K562 (cell line): Measurements from ENCODE around the gene FAM53A. TPM values are rescaled to one million over a fixed set of nuclear protein-coding genes. Genes with fewer than 3 reads are reported as not detected.

Source experiments
- ATAC-seq: fragments of 200-7000 bp; cut with Tn5 transposase; 3 replicates; pipeline ENCODE4 v1.9.1; 2020; ENCODE audit warnings: moderate library complexity
- BruUV-seq: library from RNA; stranded (reverse); fragments of 400-500 nt; replicated peaks from 2 replicates; lab custom pipeline; 2021; lab: Mats Ljungman, UMichigan
- CTCF ChIA-PET: fragments of 300-600 bp; formaldehyde crosslinking; extraction: SDS; loops from one replicate; lab custom pipeline; 2021; ENCODE audit warnings: low intra/inter-chr PET ratio; lab: Yijun Ruan, JAX
- POLR2A ChIA-PET: fragments of 300-600, 350-650 bp; sonication (Branson Sonifier 250); formaldehyde crosslinking; extraction: SDS; loops from one replicate; lab custom pipeline; 2021; ENCODE audit warnings: antibody characterized with exemption, inconsistent platforms; lab: Yijun Ruan, JAX
- DNase-seq, 4 experiments: peaks; one replicate each; pipeline versions ENCODE4 v3.0.0 to v3.0.0-alpha.2; 2011 to 2018; ENCODE audit warnings: low spot score in 3 of 4, mixed read lengths in 3 of 4; ENCODE audit errors: extremely low read depth in 1 of 4
- FAIRE-seq: peaks from 2 replicates; lab custom pipeline; 2011; peaks lifted over from hg19 to GRCh38; lab: Jason Lieb, UNC
- H2AFZ ChIP-seq: 2 replicates; pipeline ENCODE4 v1.6.0; 2011; ENCODE audit warnings: low read depth, low read length, control low read depth, inconsistent platforms
- H3K27ac ChIP-seq: fragments of 200-600 bp; 3 replicates; pipeline ENCODE4 v1.8.0; 2011; ENCODE audit warnings: low read depth, mild to moderate bottlenecking, control low read depth, inconsistent platforms, low read length, moderate library complexity, mixed read lengths; ENCODE audit errors: extremely low read depth
- H3K27me3 ChIP-seq, 2 experiments: fragments of 300-600 bp in 1 of 2; 2 replicates in 1 of 2; 3 replicates in 1 of 2; pipeline versions ENCODE4 v1.6.0 to v1.8.0; 2011; ENCODE audit warnings: inconsistent platforms in 2 of 2, low read length in 2 of 2, mild to moderate bottlenecking in 1 of 2, mixed read lengths in 1 of 2, moderate library complexity in 1 of 2; ENCODE audit not compliant: control insufficient read depth in 2 of 2, insufficient read depth in 2 of 2
- H3K36me3 ChIP-seq: fragments of 300-600 bp; 3 replicates; pipeline ENCODE4 v1.8.0; 2011; ENCODE audit warnings: mild to moderate bottlenecking, low read length, inconsistent platforms; ENCODE audit not compliant: control insufficient read depth, insufficient read depth
- H3K4me1 ChIP-seq, 2 experiments: fragments of 200-600 bp in 1 of 2; replicated peaks in 1 of 2; 2 replicates in 1 of 2; 3 replicates in 1 of 2; pipeline versions ENCODE4 v1.5.1 to v1.8.0; 2011; ENCODE audit warnings: inconsistent platforms in 2 of 2, low read length in 2 of 2, mild to moderate bottlenecking in 1 of 2, mixed read lengths in 1 of 2, moderate library complexity in 1 of 2; ENCODE audit not compliant: control insufficient read depth in 2 of 2, insufficient read depth in 2 of 2
- H3K4me2 ChIP-seq: 2 replicates; pipeline ENCODE4 v1.6.1; 2011; ENCODE audit warnings: low read length, control low read depth, inconsistent platforms, mixed read lengths; ENCODE audit not compliant: insufficient read depth
- H3K4me3 ChIP-seq: fragments of 200-600 bp; sonication (generic), shearing (Covaris generic); 2 replicates; pipeline ENCODE4 v1.5.1; 2016; ENCODE audit warnings: control low read depth, inconsistent platforms
- H3K79me2 ChIP-seq: fragments of 200-600 bp; 3 replicates; pipeline ENCODE4 v1.8.0; 2011; ENCODE audit warnings: low read length, inconsistent platforms; ENCODE audit not compliant: control insufficient read depth, insufficient read depth
- H3K9ac ChIP-seq, 2 experiments: 2 replicates each; pipeline versions ENCODE4 v1.6.0 to v1.6.1; 2011; ENCODE audit warnings: low read depth in 2 of 2, low read length in 2 of 2, control low read depth in 1 of 2, inconsistent platforms in 1 of 2, mild to moderate bottlenecking in 1 of 2, mixed read lengths in 1 of 2; ENCODE audit not compliant: insufficient read depth in 1 of 2
- H3K9me1 ChIP-seq: one replicate; pipeline ENCODE4 v1.6.0; 2011; ENCODE audit warnings: inconsistent platforms, mild to moderate bottlenecking, low read length, moderate library complexity; ENCODE audit not compliant: control insufficient read depth, insufficient read depth
- H3K9me3 ChIP-seq: replicated peaks from 2 replicates; pipeline ENCODE4 v1.5.1; 2011; ENCODE audit warnings: low read depth, low read length, inconsistent platforms; ENCODE audit not compliant: control insufficient read depth, insufficient read depth
- H4K20me1 ChIP-seq: replicated peaks from 2 replicates; pipeline ENCODE4 v1.6.1; 2011; ENCODE audit warnings: low read length, inconsistent platforms, mixed read lengths; ENCODE audit not compliant: control insufficient read depth, insufficient read depth
- CEBPG ChIP-seq, 3 experiments: fragments of 200-800 bp in 1 of 3; sonication (Bioruptor generic) in 1 of 3; sonication (generic) in 1 of 3; formaldehyde crosslinking in 1 of 3; IDR thresholded peaks in 2 of 3; conservative IDR thresholded peaks in 1 of 3; 2 replicates each; pipeline versions ENCODE4 v1.6.1 to v1.8.0; 2016 to 2022; ENCODE audit warnings: missing compliant biosample characterization in 2 of 3, missing genetic modification characterization in 2 of 3, mild to moderate bottlenecking in 1 of 3, missing genetic modification reagents in 1 of 3
- COPS2 ChIP-seq: fragments of 450-650 bp; conservative IDR thresholded peaks from 2 replicates; pipeline ENCODE4 v1.6.1; 2016; ENCODE audit warnings: mild to moderate bottlenecking, moderate library complexity
- CREM ChIP-seq: IDR thresholded peaks from 2 replicates; pipeline ENCODE4 v1.6.1; 2014; ENCODE audit warnings: antibody characterized with exemption, low read depth
- ESRRB ChIP-seq: fragments of 250-450 bp; sonication (Bioruptor Pico); IDR thresholded peaks from 2 replicates; pipeline ENCODE4 v1.5.0; 2020; ENCODE audit warnings: mild to moderate bottlenecking, moderate library complexity, borderline replicate concordance
- FOXK1 ChIP-seq: sonication (generic); formaldehyde crosslinking; IDR thresholded peaks from 2 replicates; pipeline ENCODE4 v1.8.0; 2022; ENCODE audit warnings: missing genetic modification reagents, mild to moderate bottlenecking, borderline replicate concordance
- JUND ChIP-seq, 2 experiments: IDR thresholded peaks; 2 replicates in 1 of 2; 3 replicates in 1 of 2; pipeline ENCODE4 v1.6.1; 2011; ENCODE audit warnings: borderline replicate concordance in 2 of 2, low read depth in 2 of 2, low read length in 2 of 2, improper control_type of control experiment in 1 of 2, missing biosample characterization in 1 of 2, missing genetic modification characterization in 1 of 2, missing genetic modification reagents in 1 of 2
- KDM1A ChIP-seq, 2 experiments: fragments of 450-650 bp; IDR thresholded peaks; 2 replicates each; pipeline ENCODE4 v1.6.1; 2016; ENCODE audit warnings: mild to moderate bottlenecking in 2 of 2
- KHSRP ChIP-seq: fragments of 450-650 bp; IDR thresholded peaks from 2 replicates; pipeline ENCODE4 v1.6.1; 2017
- MCM7 ChIP-seq, 2 experiments: fragments of 450-650 bp; IDR thresholded peaks; 2 replicates each; pipeline ENCODE4 v1.6.1; 2016 to 2018
- MIER1 ChIP-seq: fragments of 450-650 bp; IDR thresholded peaks from 2 replicates; pipeline ENCODE4 v1.6.1; 2016; ENCODE audit warnings: antibody characterized with exemption, mild to moderate bottlenecking, low read depth
- MTA3 ChIP-seq: fragments of 450-650 bp; formaldehyde crosslinking; IDR thresholded peaks from 2 replicates; pipeline ENCODE4 v1.6.1; 2017; ENCODE audit warnings: mild to moderate bottlenecking, borderline replicate concordance
- NR2C1 ChIP-seq, 2 experiments: fragments of 450-650 bp; IDR thresholded peaks; 2 replicates each; pipeline ENCODE4 v1.6.1; 2017; ENCODE audit warnings: mild to moderate bottlenecking in 2 of 2, antibody characterized with exemption in 1 of 2, inconsistent platforms in 1 of 2, missing compliant biosample characterization in 1 of 2, missing genetic modification characterization in 1 of 2
- POLR2A ChIP-seq: fragments of 450-650 bp; conservative IDR thresholded peaks from 2 replicates; pipeline ENCODE4 v1.6.1; 2016
- SETDB1 ChIP-seq: IDR thresholded peaks from one replicate; pipeline ENCODE4 v1.6.1; 2012; ENCODE audit warnings: low read length, control low read depth, inconsistent platforms
- TAF9B ChIP-seq: fragments of 450-650 bp; IDR thresholded peaks from 2 replicates; pipeline ENCODE4 v1.6.1; 2018; ENCODE audit warnings: mild to moderate bottlenecking; ENCODE audit not compliant: partially characterized antibody
- TEAD1 ChIP-seq, 2 experiments: fragments of 450-650 bp in 1 of 2; sonication (generic) in 1 of 2; formaldehyde crosslinking; IDR thresholded peaks; 2 replicates each; pipeline versions ENCODE4 v1.4.0 to v1.8.0; 2020 to 2022; ENCODE audit warnings: mild to moderate bottlenecking in 2 of 2, missing genetic modification reagents in 1 of 2
- ZFX ChIP-seq: sonication (generic); formaldehyde crosslinking; IDR thresholded peaks from 2 replicates; pipeline ENCODE4 v1.8.0; 2022; ENCODE audit warnings: mild to moderate bottlenecking, missing genetic modification reagents, moderate library complexity
- ZNF212 ChIP-seq: fragments of 450-650 bp; formaldehyde crosslinking; IDR thresholded peaks from 2 replicates; pipeline ENCODE4 v1.4.0; 2020; ENCODE audit warnings: mild to moderate bottlenecking
- ZNF232 ChIP-seq: sonication (generic); formaldehyde crosslinking; IDR thresholded peaks from 2 replicates; pipeline ENCODE4 v1.8.0; 2022; ENCODE audit warnings: mild to moderate bottlenecking, missing genetic modification reagents
- ZNF707 ChIP-seq: fragments of 250-450 bp; sonication (Bioruptor Pico); conservative IDR thresholded peaks from 2 replicates; pipeline ENCODE4 v1.8.0; 2022; ENCODE audit warnings: inconsistent platforms, mild to moderate bottlenecking, moderate library complexity
- ZNF766 ChIP-seq: fragments of 200-800 bp; sonication (Bioruptor generic); conservative IDR thresholded peaks from 2 replicates; pipeline ENCODE4 v1.6.1; 2016; ENCODE audit warnings: missing genetic modification characterization, missing compliant biosample characterization
- ZZZ3 ChIP-seq: fragments of 450-650 bp; IDR thresholded peaks from 2 replicates; pipeline ENCODE4 v1.6.1; 2016; ENCODE audit warnings: antibody characterized with exemption, mild to moderate bottlenecking, moderate library complexity
- WGBS: fragments of 100-300 bp; shearing (Covaris generic); methylation state at CpG from one replicate; pipeline ENCODE4 v1.1.6; 2016; ENCODE audit warnings: low coverage, mixed read lengths; ENCODE audit not compliant: insufficient coverage; ENCODE audit errors: missing lambda C conversion rate; 5-methylcytosine and 5-hydroxymethylcytosine counted together
- in situ Hi-C: fragments of 300-500 bp; cut with MboI; formaldehyde crosslinking; loops from 4 replicates; pipeline ENCODE4 v1.15.0; 2018; ENCODE audit warnings: inconsistent platforms, mixed read lengths
- intact Hi-C: fragments of 100-400 bp; cut with micrococcal nuclease; formaldehyde crosslinking; loops from 2 replicates; pipeline ENCODE4 v1.14.2; 2022
- polyA plus RNA-seq, 8 experiments: library from polyadenylated mRNA; depleted of rRNA in 4 of 8; stranded (reverse) in 5 of 8; unstranded in 3 of 8; fragments of >200 nt; fragmentation: Nextera tagmentation in 2 of 8; fragmentation: Illumina TruSeq in 1 of 8; extraction: Ambion mirVana in 2 of 8; extraction: Trizol in 1 of 8; gene quantifications; 2 replicates each; pipeline versions ENCODE4 v1.2.1 to v1.2.3, GENCODE V29; 2011 to 2014; ENCODE audit warnings: inconsistent platforms in 1 of 8, missing spikeins in 1 of 8
- total RNA-seq, 7 experiments: library from RNA; depleted of rRNA in 6 of 7; stranded (reverse); fragments of >200 nt in 6 of 7; fragmentation: Illumina TruSeq in 2 of 7; extraction: Trizol in 2 of 7; gene quantifications; 2 replicates each; pipeline versions ENCODE4 v1.2.1 to v1.2.3, GENCODE V29; 2011 to 2021; ENCODE audit warnings: low replicate concordance in 1 of 7

Gene FAM53A
- total and polyA plus RNA-seq, 9 of the 15 experiments (the other 6 are each of a cell fraction or from before 2014, with no cell fraction given), result 0.53 to 2.7 (median 1.4) TPM; not detected in 2

- Histone ChIP-seq H3K4me1 (peaks cover 28 to 67% of the 10 kb centered on the region in 2 experiments; a peak in 4 of 5 replicates), H3K27ac (peak overlapping the region; percentile 100), H3K9me1 (no peaks in the 10 kb centered on the region), H3K9me3 (no peaks in the 10 kb centered on the region), H4K20me1 (peaks cover 25% of the 10 kb centered on the region; the same call in 1 of the 2 replicates), H2AFZ (peak overlapping the region; percentile 92), H3K9ac (peak overlapping the region; percentile 95 to 100), H3K4me2 (peak overlapping the region; percentile 98), H3K27me3 (no peaks in the 10 kb centered on the region), H3K4me3 (peak overlapping the region; percentile 86), H3K79me2 (peaks cover 94% of the 10 kb centered on the region), H3K36me3 (peaks cover 63% of the 10 kb centered on the region; the same call in 2 of the 3 replicates)
- ATAC-seq, result peak; percentile 15
- CTCF ChIA-PET, result no interaction called here
- intact Hi-C loops (no loop called here), in situ Hi-C loops (no loop called here)
- POLR2A ChIA-PET, result interaction anchor here (0.6 to 2.7 kb wide), 11 partner anchors 9 to 67 kb away, joined by 3 to 32 read pairs (median 4); partner anchors contain the start of genes FAM53A, TACC3 and TMEM129
- under 1% methylated on average over 35 of the region's 35 CpGs for WGBS
- TSS peak; percentile 77 for BruUV-seq
- FAIRE-seq, result no peak
- peak in 2 of 4 experiments; percentile 38 to 41 for DNase-seq
- TF ChIP-seq TEAD1 (CRISPR knock-in tag; IDR thresholded peaks at IDR 0.05) (no peak; a peak in 1 of 4 replicates), CREM (peak; percentile 97), KHSRP (0 out of 2 replicates have a peak, but pooled peaks have one; percentile 54), TAF9B (no peak), ZNF766 (CRISPR knock-in tag) (0 out of 2 replicates have a peak, but pooled peaks have one; percentile 28), ZFX (CRISPR knock-in tag) (peak; percentile 64; the same call in 1 of the 2 replicates), SETDB1 (peak; percentile 5), MTA3 (no peak), MIER1 (no peak), ZZZ3 (peak; percentile 80; the same call in 1 of the 2 replicates), FOXK1 (CRISPR knock-in tag) (peak; percentile 14; the same call in 1 of the 2 replicates), ZNF212 (no peak), NR2C1 (IDR thresholded peaks at IDR 0.05) (no peak), NR2C1 (tag; IDR thresholded peaks at IDR 0.05) (0 out of 2 replicates have a peak, but pooled peaks have one; percentile 1), COPS2 (no peak), ESRRB (CRISPR knock-in tag) (no peak), JUND (IDR thresholded peaks at IDR 0.05; ENCODE audit: borderline replicate concordance, low read depth, low read length) (no peak), JUND (tag; IDR thresholded peaks at IDR 0.05; ENCODE audit: borderline replicate concordance, low read depth, low read length) (no peak), CEBPG (CRISPR knock-in tag; IDR thresholded peaks at IDR 0.05) (0 out of 2 replicates have a peak, but pooled peaks have one; percentile 5), CEBPG (tag; conservative IDR thresholded peaks at IDR 0.05 in 1 of 2, IDR thresholded peaks at IDR 0.05 in 1 of 2) (no peak), ZNF232 (0 out of 2 replicates have a peak, but pooled peaks have one; percentile 22), KDM1A (IDR thresholded peaks at IDR 0.05) (0 out of 4 replicates have a peak, but pooled peaks of 1 of the 2 experiments have one; percentile 32), POLR2A (peak; percentile 69; the same call in 1 of the 2 replicates), MCM7 (IDR thresholded peaks at IDR 0.05) (no peak), ZNF707 (CRISPR knock-in tag) (no peak)
These were observed 29.1 kb upstream of the FAM53A start for GRCh38 chr4:1713003-1713851.
